GM23338 (cell line): ENCODE results near the gene SLC9A8. TPM values are rescaled to one million over a fixed set of nuclear protein-coding genes. Genes with fewer than 3 reads are reported as not detected.
A peak's percentile ranks its signal among the peaks of the same experiment; 100 is the strongest.

ENCODE experiments used
- ATAC-seq: fragments of 200-7000 bp; cut with Tn5 transposase; 3 replicates; pipeline ENCODE4 v1.9.1; 2020
- DNase-seq: peaks from one replicate; pipeline ENCODE4 v3.0.0-alpha.2; 2015; ENCODE audit warnings: low spot score
- H2AFZ ChIP-seq: fragments of 200-600 bp; sonication (generic); 2 replicates; pipeline ENCODE4 v1.8.0; 2016; ENCODE audit warnings: antibody characterized with exemption, mild to moderate bottlenecking, moderate library complexity
- H3F3A ChIP-seq: fragments of 200-600 bp; sonication (generic); replicated peaks from 2 replicates; pipeline ENCODE4 v1.8.0; 2017; ENCODE audit warnings: antibody characterized with exemption, mixed run types, low read depth
- H3K27ac ChIP-seq: fragments of 200-600 bp; sonication (generic); 2 replicates; pipeline ENCODE4 v1.6.1; 2016; ENCODE audit warnings: low read depth
- H3K27me3 ChIP-seq: fragments of 200-600 bp; sonication (generic); 2 replicates; pipeline ENCODE4 v1.8.0; 2016; ENCODE audit warnings: mild to moderate bottlenecking, mixed run types, moderate library complexity; ENCODE audit not compliant: insufficient read depth
- H3K36me3 ChIP-seq: fragments of 200-600 bp; sonication (generic); 2 replicates; pipeline ENCODE4 v1.8.0; 2016; ENCODE audit warnings: mild to moderate bottlenecking; ENCODE audit not compliant: insufficient read depth
- H3K4me1 ChIP-seq: fragments of 200-600 bp; sonication (generic); 2 replicates; pipeline ENCODE4 v1.8.0; 2016; ENCODE audit warnings: mild to moderate bottlenecking, moderate library complexity; ENCODE audit not compliant: insufficient read depth
- H3K4me2 ChIP-seq: fragments of 200-600 bp; sonication (generic); 2 replicates; pipeline ENCODE4 v1.7.1; 2017; ENCODE audit warnings: mixed run types
- H3K4me3 ChIP-seq: fragments of 200-600 bp; sonication (generic); 2 replicates; pipeline ENCODE4 v1.6.1; 2016; ENCODE audit warnings: mixed run types
- H3K79me2 ChIP-seq: fragments of 200-600 bp; sonication (generic); replicated peaks from 2 replicates; pipeline ENCODE4 v1.8.0; 2017; ENCODE audit warnings: mild to moderate bottlenecking; ENCODE audit not compliant: insufficient read depth
- H3K9me2 ChIP-seq: fragments of 200-600 bp; sonication (generic); 2 replicates; pipeline ENCODE4 v1.8.0; 2017; ENCODE audit not compliant: insufficient read depth
- H4K20me1 ChIP-seq: fragments of 200-600 bp; sonication (generic); replicated peaks from 2 replicates; pipeline ENCODE4 v1.8.0; 2017; ENCODE audit warnings: mild to moderate bottlenecking; ENCODE audit not compliant: insufficient read depth
- H3K27ac Mint-ChIP-seq: 2 replicates; pipeline ENCODE4 v1.8.0; 2020; ENCODE audit warnings: inconsistent platforms, mild to moderate bottlenecking, moderate library complexity, mixed read lengths
- H3K27me3 Mint-ChIP-seq: 3 replicates; pipeline ENCODE4 v1.8.0; 2022; ENCODE audit warnings: low read depth, mild to moderate bottlenecking, moderate library complexity, mixed read lengths, inconsistent platforms; ENCODE audit not compliant: insufficient read depth, poor library complexity
- H3K36me3 Mint-ChIP-seq: 3 replicates; pipeline ENCODE4 v1.8.0; 2021; ENCODE audit warnings: low read depth, mild to moderate bottlenecking, inconsistent platforms, moderate library complexity, mixed read lengths
- H3K4me1 Mint-ChIP-seq: 3 replicates; pipeline ENCODE4 v1.8.0; 2020; ENCODE audit warnings: mild to moderate bottlenecking, inconsistent platforms, mixed read lengths
- H3K4me3 Mint-ChIP-seq: 3 replicates; pipeline ENCODE4 v1.8.0; 2021; ENCODE audit warnings: moderate library complexity, mild to moderate bottlenecking, inconsistent platforms, mixed read lengths
- H3K9me3 Mint-ChIP-seq: 3 replicates; pipeline ENCODE4 v1.8.0; 2020; ENCODE audit warnings: moderate library complexity, mild to moderate bottlenecking, inconsistent platforms, mixed read lengths
- CREB1 ChIP-seq: fragments of 250-450 bp; sonication (Bioruptor Pico); IDR thresholded peaks from 2 replicates; pipeline ENCODE4 v1.5.0; 2020; ENCODE audit warnings: low read depth, mild to moderate bottlenecking, moderate library complexity
- ETS1 ChIP-seq: IDR thresholded peaks from 2 replicates; pipeline ENCODE4 v1.6.1; 2016; ENCODE audit warnings: antibody characterized with exemption
- JUNB ChIP-seq: IDR thresholded peaks from one replicate; pipeline ENCODE4 v1.6.1; 2016; ENCODE audit warnings: antibody characterized with exemption; ENCODE audit not compliant: unreplicated experiment
- NANOG ChIP-seq: IDR thresholded peaks from 2 replicates; pipeline ENCODE4 v1.6.1; 2016; ENCODE audit warnings: antibody characterized with exemption, borderline replicate concordance
- POLR2AphosphoS5 ChIP-seq: IDR thresholded peaks from 2 replicates; pipeline ENCODE4 v1.6.1; 2016; ENCODE audit warnings: antibody characterized with exemption, low read depth
- STAT1 ChIP-seq: IDR thresholded peaks from one replicate; pipeline ENCODE4 v1.6.1; 2016; ENCODE audit warnings: antibody characterized with exemption; ENCODE audit not compliant: unreplicated experiment
- polyA plus RNA-seq: library from polyadenylated mRNA; unstranded; fragments of >200 nt; fragmentation: Nextera tagmentation; extraction: Ambion mirVana; gene quantifications from 2 replicates; pipeline ENCODE4 v1.2.1, GENCODE V29; 2016
- total RNA-seq: library from RNA; depleted of rRNA; stranded (reverse); fragments of >200 nt; shearing (Covaris generic); gene quantifications from 2 replicates; pipeline ENCODE4 v1.2.3, GENCODE V29; 2014
- TF ChIP-seq, protein P1 (sequence below), 2 experiments: fragments of 200-600 bp in 1 of 2; sonication (generic) in 1 of 2; conservative IDR thresholded peaks; 2 replicates each; pipeline versions ENCODE4 v1.5.1 to v1.6.1; 2016 to 2017; ENCODE audit warnings: antibody characterized with exemption in 2 of 2, low read depth in 2 of 2, mild to moderate bottlenecking in 2 of 2, moderate library complexity in 1 of 2
- TF ChIP-seq, protein P2 (sequence below): IDR thresholded peaks from one replicate; pipeline ENCODE4 v1.6.1; 2018; ENCODE audit warnings: antibody characterized with exemption; ENCODE audit not compliant: unreplicated experiment

Gene SLC9A8
- total and polyA plus RNA-seq, 2 experiments from 2014 or later = 2.6 to 6.4 TPM

DNA sequence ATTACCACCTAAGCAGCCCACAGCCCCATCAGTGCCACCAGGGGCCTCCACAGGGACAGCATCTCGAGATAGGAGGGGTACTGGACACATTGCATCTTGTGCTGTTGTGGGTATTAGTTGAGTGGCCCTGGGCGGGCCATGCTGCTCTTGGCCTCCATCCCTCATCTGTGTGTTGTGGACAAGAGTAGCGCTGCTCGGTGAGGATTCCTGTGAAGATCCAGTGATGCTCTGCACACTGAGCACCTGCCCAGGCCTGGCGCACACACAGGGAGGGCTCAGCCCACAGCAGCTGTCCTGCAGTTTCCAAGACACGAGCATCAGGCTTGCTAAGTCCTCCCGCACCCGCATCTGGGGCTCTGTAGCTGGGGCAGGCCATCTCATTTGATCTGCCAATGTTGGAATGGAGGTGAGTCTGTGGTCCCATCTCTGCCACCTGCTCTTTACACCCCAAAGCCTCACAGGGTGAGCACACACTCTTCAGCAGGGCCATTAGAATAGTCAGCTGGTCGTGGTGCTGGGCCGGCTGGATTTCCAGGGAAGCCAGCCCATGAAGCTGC, 70.7 kb downstream of the SLC9A8 start:
- H3K27ac Mint-ChIP-seq = no peak overlapping the region
- no peaks in the 10 kb centered on the region for H3K9me2 ChIP-seq
- DNase-seq (no peak), ATAC-seq (no peak)
- no peaks in the 10 kb centered on the region for H3K4me1 ChIP-seq
- peaks cover 14% of the 10 kb centered on the region for H3K4me1 Mint-ChIP-seq
- no peak overlapping the region for H3K4me3 Mint-ChIP-seq
- peaks cover 8% of the 10 kb centered on the region for H3K27me3 Mint-ChIP-seq
- no peaks in the 10 kb centered on the region for H3K27me3 ChIP-seq
- no peaks in the 10 kb centered on the region for H3K36me3 ChIP-seq
- H3K36me3 Mint-ChIP-seq = peaks cover 4% of the 10 kb centered on the region; the same call in 2 of the 3 replicates
- H3K4me3 ChIP-seq = no peak overlapping the region
- H3F3A ChIP-seq = no peaks in the 10 kb centered on the region
- no peak overlapping the region for H2AFZ ChIP-seq
- H3K79me2 ChIP-seq = no peaks in the 10 kb centered on the region
- H3K27ac ChIP-seq = no peak overlapping the region
- no peaks in the 10 kb centered on the region for H4K20me1 ChIP-seq
- TF ChIP-seq CREB1 (CRISPR knock-in tag) (no peak), STAT1 (no peak)
- no peaks in the 10 kb centered on the region for H3K9me3 Mint-ChIP-seq
- H3K4me2 ChIP-seq = no peak overlapping the region

DNA sequence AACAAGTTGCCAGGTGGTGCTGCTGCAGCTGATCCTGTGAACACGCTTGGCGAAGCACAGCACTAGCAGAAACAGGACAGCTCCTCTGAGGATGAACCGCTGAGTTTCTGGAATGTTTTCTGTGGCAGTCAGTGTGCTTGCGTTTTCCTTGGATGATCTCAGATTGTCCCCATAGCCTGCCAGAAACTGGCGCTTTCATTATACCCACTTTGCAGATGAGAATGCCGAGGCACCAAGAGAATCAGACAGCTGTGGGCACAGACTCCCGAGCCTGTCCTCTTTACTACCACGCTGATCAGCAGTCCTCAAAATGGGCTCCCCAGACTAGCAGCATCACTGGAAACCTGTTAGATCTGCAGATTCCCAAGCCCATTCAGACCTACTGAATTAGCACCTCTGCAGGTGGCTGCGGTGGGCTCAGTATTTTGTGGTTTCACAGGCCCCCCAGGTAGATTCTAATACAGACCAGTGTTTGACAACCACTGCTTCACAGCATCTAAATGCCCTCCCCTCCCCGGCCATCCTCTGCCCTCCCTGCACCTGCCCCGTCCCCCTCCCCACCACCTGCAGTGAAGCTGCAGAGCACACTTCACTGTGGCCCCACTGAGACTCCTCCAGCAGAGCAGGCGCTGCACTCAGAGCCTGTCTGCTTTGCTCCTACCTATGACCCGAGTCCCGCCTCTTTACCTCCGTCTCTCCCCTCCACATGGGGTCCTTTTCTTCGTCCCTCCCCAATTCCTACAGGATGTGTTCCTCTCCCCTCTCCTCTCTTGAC, 73.1 kb downstream of the SLC9A8 start:
- Histone ChIP-seq H3K4me1 (peaks cover 4% of the 10 kb centered on the region), H3K9me2 (no peaks in the 10 kb centered on the region), H3K27me3 (no peaks in the 10 kb centered on the region), H3K27ac (no peak overlapping the region), H3K36me3 (no peaks in the 10 kb centered on the region), H2AFZ (no peak overlapping the region), H3F3A (no peaks in the 10 kb centered on the region), H3K79me2 (no peaks in the 10 kb centered on the region), H3K4me3 (no peak overlapping the region), H4K20me1 (no peaks in the 10 kb centered on the region), H3K4me2 (no peak overlapping the region)
- Mint-ChIP-seq H3K36me3 (peaks cover 5% of the 10 kb centered on the region; the same call in 2 of the 3 replicates), H3K27ac (no peak overlapping the region), H3K27me3 (peaks cover 16% of the 10 kb centered on the region), H3K9me3 (no peaks in the 10 kb centered on the region), H3K4me1 (peaks cover 34% of the 10 kb centered on the region), H3K4me3 (no peak overlapping the region)
- ATAC-seq (no peak; the same call in 2 of the 3 replicates), DNase-seq (peak; percentile 34)
- no peak for TF ChIP-seq JUNB
- TF ChIP-seq, protein P1, sequence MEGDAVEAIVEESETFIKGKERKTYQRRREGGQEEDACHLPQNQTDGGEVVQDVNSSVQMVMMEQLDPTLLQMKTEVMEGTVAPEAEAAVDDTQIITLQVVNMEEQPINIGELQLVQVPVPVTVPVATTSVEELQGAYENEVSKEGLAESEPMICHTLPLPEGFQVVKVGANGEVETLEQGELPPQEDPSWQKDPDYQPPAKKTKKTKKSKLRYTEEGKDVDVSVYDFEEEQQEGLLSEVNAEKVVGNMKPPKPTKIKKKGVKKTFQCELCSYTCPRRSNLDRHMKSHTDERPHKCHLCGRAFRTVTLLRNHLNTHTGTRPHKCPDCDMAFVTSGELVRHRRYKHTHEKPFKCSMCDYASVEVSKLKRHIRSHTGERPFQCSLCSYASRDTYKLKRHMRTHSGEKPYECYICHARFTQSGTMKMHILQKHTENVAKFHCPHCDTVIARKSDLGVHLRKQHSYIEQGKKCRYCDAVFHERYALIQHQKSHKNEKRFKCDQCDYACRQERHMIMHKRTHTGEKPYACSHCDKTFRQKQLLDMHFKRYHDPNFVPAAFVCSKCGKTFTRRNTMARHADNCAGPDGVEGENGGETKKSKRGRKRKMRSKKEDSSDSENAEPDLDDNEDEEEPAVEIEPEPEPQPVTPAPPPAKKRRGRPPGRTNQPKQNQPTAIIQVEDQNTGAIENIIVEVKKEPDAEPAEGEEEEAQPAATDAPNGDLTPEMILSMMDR (conservative IDR thresholded peaks at IDR 0.05; ENCODE audit: low read depth in 2 of 2) = no peak

DNA sequence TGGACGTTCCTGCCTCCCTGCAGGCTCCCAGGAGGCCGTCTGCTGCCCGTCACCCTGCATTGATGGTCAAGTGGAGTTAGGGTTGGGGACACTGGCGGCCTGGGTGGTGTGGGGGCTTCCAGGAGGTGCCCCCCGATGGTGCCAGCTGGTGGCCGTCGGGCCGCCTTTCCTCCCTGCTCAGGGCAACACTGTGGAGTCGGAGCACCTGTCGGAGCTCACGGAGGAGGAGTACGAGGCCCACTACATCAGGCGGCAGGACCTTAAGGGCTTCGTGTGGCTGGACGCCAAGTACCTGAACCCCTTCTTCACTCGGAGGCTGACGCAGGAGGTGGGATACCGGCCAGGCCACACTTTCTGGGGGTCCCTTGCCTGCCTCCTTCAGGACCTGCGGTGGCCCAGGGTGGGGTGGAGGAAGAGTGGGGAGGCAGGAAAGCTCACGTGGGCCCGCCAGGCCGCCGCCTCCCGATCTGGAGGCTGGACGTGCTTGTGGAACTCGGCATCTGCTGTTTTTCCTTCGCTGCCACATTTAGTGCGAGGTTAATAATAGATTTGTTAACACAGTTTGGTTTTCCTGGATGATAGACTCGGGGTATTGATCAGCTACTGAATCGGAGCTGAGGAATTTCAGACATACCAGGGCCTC, 74.1 kb downstream of the SLC9A8 start:
- no peak overlapping the region for H3K4me2 ChIP-seq
- H3K9me2 ChIP-seq = no peaks in the 10 kb centered on the region
- H3F3A ChIP-seq = no peaks in the 10 kb centered on the region
- no peak overlapping the region for H3K4me3 ChIP-seq
- Mint-ChIP-seq H3K4me1 (peaks cover 43% of the 10 kb centered on the region), H3K9me3 (no peaks in the 10 kb centered on the region), H3K27ac (no peak overlapping the region), H3K27me3 (peaks cover 19% of the 10 kb centered on the region), H3K36me3 (peaks cover 5% of the 10 kb centered on the region; the same call in 2 of the 3 replicates), H3K4me3 (no peak overlapping the region)
- H3K79me2 ChIP-seq = no peaks in the 10 kb centered on the region
- DNase-seq (no peak), ATAC-seq (no peak)
- H3K4me1 ChIP-seq = peaks cover 10% of the 10 kb centered on the region
- no peaks in the 10 kb centered on the region for H3K36me3 ChIP-seq
- no peak overlapping the region for H3K27ac ChIP-seq
- H4K20me1 ChIP-seq = no peaks in the 10 kb centered on the region
- no peaks in the 10 kb centered on the region for H3K27me3 ChIP-seq
- H2AFZ ChIP-seq = no peak overlapping the region
- TF ChIP-seq, protein P2, sequence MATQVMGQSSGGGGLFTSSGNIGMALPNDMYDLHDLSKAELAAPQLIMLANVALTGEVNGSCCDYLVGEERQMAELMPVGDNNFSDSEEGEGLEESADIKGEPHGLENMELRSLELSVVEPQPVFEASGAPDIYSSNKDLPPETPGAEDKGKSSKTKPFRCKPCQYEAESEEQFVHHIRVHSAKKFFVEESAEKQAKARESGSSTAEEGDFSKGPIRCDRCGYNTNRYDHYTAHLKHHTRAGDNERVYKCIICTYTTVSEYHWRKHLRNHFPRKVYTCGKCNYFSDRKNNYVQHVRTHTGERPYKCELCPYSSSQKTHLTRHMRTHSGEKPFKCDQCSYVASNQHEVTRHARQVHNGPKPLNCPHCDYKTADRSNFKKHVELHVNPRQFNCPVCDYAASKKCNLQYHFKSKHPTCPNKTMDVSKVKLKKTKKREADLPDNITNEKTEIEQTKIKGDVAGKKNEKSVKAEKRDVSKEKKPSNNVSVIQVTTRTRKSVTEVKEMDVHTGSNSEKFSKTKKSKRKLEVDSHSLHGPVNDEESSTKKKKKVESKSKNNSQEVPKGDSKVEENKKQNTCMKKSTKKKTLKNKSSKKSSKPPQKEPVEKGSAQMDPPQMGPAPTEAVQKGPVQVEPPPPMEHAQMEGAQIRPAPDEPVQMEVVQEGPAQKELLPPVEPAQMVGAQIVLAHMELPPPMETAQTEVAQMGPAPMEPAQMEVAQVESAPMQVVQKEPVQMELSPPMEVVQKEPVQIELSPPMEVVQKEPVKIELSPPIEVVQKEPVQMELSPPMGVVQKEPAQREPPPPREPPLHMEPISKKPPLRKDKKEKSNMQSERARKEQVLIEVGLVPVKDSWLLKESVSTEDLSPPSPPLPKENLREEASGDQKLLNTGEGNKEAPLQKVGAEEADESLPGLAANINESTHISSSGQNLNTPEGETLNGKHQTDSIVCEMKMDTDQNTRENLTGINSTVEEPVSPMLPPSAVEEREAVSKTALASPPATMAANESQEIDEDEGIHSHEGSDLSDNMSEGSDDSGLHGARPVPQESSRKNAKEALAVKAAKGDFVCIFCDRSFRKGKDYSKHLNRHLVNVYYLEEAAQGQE = no peak
- TF ChIP-seq ETS1 = no peak
- no peak for TF ChIP-seq POLR2AphosphoS5
- TF ChIP-seq CREB1 (CRISPR knock-in tag) = no peak
- no peak for TF ChIP-seq NANOG
- no peak for TF ChIP-seq JUNB
- TF ChIP-seq, protein P1 (conservative IDR thresholded peaks at IDR 0.05; ENCODE audit: low read depth in 2 of 2) = no peak
